A673 (cell line): ENCODE measurements around the gene TTC12.

Experiments used
- EZH2 ChIP-seq: fragments of 200-600 bp; sonication (generic); IDR thresholded peaks from 2 replicates; pipeline ENCODE4 v1.6.1; 2017; ENCODE audit warnings: borderline replicate concordance, low read depth, mild to moderate bottlenecking, mixed read lengths, antibody characterized with exemption, low read length; ENCODE audit not compliant: poor library complexity, severe bottlenecking
- TF ChIP-seq, protein P1 (sequence below): fragments of 300-800, 200-600 bp; sonication (generic); conservative IDR thresholded peaks from 2 replicates; pipeline ENCODE4 v1.5.1; 2017; ENCODE audit warnings: low read depth, mild to moderate bottlenecking, antibody characterized with exemption, low read length, moderate library complexity, mixed read lengths

DNA sequence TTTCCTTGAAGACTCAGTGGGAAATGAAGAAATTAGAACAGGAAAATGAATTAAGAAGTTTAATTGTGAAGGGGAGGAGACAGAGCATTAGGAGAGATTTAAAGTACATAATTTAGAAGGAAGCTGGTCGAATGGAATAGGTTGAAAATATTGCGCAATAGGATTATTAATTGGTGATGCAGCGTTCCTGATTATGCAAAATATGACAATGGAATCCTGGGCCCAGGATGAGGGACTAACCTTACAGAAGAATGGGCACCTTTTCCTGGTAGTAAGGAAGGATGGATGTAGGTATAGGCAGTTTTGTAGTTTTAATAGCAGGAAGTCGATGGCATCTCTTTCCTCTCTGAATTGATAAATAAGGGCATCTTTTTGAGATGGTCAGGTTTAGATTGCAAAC, 7.8 kb downstream of the TTC12 start:
- TF ChIP-seq, protein P1, sequence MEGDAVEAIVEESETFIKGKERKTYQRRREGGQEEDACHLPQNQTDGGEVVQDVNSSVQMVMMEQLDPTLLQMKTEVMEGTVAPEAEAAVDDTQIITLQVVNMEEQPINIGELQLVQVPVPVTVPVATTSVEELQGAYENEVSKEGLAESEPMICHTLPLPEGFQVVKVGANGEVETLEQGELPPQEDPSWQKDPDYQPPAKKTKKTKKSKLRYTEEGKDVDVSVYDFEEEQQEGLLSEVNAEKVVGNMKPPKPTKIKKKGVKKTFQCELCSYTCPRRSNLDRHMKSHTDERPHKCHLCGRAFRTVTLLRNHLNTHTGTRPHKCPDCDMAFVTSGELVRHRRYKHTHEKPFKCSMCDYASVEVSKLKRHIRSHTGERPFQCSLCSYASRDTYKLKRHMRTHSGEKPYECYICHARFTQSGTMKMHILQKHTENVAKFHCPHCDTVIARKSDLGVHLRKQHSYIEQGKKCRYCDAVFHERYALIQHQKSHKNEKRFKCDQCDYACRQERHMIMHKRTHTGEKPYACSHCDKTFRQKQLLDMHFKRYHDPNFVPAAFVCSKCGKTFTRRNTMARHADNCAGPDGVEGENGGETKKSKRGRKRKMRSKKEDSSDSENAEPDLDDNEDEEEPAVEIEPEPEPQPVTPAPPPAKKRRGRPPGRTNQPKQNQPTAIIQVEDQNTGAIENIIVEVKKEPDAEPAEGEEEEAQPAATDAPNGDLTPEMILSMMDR: no peak
- no peak for TF ChIP-seq EZH2
